A549 treated with CORT108297 at 1 μM for 4 hours (cell line): ENCODE data around the gene FSD1L. TPM values are rescaled to one million over a fixed set of nuclear protein-coding genes. Genes with fewer than 3 reads are reported as not detected.

Experiments
- total RNA-seq: library from RNA; stranded (reverse); fragments of 200-300 nt; extraction: Qiagen RNA extraction; gene quantifications from 5 replicates; pipeline ENCODE4 v1.2.3, GENCODE V29; 2022

The FSD1L gene
- total RNA-seq = 3.4 to 4.3 TPM (median 4.0 TPM) in 5 replicates

DNA sequence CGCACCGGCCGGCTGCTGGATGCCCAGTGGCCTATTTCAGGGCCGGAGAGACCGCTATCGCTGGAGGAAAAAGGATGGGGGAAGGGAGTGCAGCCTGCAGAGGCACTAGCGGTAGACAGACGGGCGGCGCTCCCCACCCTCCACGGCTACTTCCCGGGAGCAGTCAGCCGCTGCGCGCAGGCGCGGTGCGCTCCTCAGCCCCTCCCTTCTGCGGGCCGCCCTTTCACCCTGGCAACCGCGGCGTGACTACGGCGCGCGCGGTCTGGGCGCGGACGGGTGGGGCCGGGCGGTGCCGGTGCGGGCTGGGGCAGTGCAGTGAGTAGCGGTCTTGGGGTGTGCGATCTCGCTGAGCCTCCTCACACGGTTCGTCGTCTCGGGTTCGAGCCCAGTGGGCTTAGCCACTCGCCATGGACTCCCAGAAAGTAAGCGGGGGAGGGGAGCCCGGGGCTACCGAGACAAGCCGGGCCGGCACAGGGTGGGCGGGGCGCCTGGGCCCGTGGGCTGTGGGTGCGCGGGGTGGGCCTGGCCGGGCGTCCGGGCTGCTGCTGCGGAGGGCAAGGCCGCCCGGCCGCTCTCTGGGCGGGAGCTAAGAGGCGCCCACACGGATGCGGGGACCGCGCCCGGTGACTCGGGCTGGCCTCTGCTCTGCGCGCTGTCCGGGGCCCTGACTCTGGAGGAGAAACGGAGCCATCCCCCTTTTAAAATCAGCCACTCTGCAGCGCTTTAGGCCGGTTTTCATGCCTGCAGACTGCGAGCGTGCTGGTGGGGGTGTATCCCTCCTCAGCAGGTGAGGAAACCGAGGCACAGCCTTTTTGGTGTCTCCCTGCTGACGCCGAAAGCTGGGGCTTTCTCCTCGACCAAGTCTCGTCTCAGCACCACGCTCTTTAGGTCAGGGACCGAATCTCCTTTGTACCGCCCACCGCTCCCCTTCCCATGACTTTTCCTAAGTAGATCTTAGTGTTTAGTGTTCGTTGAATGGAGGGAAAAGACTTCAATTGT lies at the start of gene FSD1L:
Gene FSD1L (plus strand): TSS at position 221 of the 999 bp plus-strand sequence. CDS start 187 bp downstream, at position 408.

DNA sequence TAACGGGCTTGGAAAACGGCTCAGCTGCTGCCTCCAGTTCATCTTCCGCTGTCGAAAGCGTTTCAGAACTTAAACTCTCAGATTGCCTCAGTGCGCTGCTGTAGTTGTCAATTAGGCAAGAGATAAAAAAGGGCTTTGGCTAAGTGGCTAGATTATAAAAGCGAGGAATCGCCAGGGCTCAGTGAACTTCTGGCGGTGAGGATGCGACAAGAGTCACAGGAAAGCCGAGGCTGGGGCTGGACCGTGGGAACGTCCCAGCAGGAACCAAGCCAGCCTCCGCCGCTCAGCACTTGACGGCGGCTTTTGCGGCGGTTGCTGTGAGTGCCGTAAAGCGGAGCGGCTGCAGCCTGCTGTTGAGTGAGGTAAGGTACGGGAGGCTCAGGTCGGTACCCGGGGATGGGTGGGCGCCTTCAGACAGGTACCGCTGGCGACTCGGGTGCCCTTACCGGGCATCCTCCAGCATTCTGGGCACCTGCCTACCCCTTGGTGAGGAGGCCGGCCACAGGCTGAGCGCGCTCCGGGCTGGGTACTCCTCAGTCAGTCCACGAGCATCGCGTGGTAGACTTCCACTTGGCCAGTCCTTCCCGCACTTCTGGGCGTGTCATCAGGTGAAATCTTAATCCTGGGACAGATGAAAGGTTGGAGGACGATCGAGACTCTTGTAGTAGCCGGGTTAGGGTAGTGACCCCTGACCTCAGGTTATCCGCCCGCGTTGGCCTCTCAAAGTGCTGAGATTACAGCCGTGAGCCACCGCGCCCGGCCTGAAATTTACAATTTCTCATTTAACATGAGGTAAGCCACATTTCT lies 110.2 kb downstream of the FSD1L start, which contains the start of gene FKTN:
Gene FKTN (plus strand): TSS at position 328 of the 807 bp plus-strand sequence. CDS start 16,902 bp downstream, outside the sequence.

Other genes starting within 250 kb of the FSD1L start
- 20.7 to 33.6 TPM (median 28.5 TPM) in 5 replicates for gene SLC44A1, start 203.4 kb upstream of the FSD1L start, total RNA-seq
- 6.5 to 9.0 TPM (median 8.0 TPM) in 5 replicates for gene FKTN, start 110.1 kb downstream of the FSD1L start, total RNA-seq
- gene TAL2, start 214.4 kb downstream of the FSD1L start, total RNA-seq = 0.15 to 0.31 TPM (median 0.25 TPM) in 5 replicates
- gene TMEM38B, start 246.5 kb downstream of the FSD1L start, total RNA-seq = 14.7 to 17.3 TPM (median 16.6 TPM) in 5 replicates